ENCODE results near the gene NME4.
"Not testable (repeated sequence)": the region's sequence is repeated elsewhere in the genome, so short reads cannot be mapped to it uniquely, and the experiment has no call there.

Gene NME4

GRCh38 chr16:386641-387156 lies 10.3 kb upstream of the NME4 start:
- TF ChIP-seq, protein P1, sequence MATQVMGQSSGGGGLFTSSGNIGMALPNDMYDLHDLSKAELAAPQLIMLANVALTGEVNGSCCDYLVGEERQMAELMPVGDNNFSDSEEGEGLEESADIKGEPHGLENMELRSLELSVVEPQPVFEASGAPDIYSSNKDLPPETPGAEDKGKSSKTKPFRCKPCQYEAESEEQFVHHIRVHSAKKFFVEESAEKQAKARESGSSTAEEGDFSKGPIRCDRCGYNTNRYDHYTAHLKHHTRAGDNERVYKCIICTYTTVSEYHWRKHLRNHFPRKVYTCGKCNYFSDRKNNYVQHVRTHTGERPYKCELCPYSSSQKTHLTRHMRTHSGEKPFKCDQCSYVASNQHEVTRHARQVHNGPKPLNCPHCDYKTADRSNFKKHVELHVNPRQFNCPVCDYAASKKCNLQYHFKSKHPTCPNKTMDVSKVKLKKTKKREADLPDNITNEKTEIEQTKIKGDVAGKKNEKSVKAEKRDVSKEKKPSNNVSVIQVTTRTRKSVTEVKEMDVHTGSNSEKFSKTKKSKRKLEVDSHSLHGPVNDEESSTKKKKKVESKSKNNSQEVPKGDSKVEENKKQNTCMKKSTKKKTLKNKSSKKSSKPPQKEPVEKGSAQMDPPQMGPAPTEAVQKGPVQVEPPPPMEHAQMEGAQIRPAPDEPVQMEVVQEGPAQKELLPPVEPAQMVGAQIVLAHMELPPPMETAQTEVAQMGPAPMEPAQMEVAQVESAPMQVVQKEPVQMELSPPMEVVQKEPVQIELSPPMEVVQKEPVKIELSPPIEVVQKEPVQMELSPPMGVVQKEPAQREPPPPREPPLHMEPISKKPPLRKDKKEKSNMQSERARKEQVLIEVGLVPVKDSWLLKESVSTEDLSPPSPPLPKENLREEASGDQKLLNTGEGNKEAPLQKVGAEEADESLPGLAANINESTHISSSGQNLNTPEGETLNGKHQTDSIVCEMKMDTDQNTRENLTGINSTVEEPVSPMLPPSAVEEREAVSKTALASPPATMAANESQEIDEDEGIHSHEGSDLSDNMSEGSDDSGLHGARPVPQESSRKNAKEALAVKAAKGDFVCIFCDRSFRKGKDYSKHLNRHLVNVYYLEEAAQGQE (IDR thresholded peaks at IDR 0.05; ENCODE audit: insufficient replicate concordance, low read depth) = no peak
- TF ChIP-seq POLR2AphosphoS5 (IDR thresholded peaks at IDR 0.05; ENCODE audit: low read depth) (no peak), SPI1 (IDR thresholded peaks at IDR 0.05; ENCODE audit: borderline replicate concordance, low read depth) (no peak), GABPA (IDR thresholded peaks at IDR 0.05; ENCODE audit: low read depth) (no peak)
- TF ChIP-seq, protein P2, sequence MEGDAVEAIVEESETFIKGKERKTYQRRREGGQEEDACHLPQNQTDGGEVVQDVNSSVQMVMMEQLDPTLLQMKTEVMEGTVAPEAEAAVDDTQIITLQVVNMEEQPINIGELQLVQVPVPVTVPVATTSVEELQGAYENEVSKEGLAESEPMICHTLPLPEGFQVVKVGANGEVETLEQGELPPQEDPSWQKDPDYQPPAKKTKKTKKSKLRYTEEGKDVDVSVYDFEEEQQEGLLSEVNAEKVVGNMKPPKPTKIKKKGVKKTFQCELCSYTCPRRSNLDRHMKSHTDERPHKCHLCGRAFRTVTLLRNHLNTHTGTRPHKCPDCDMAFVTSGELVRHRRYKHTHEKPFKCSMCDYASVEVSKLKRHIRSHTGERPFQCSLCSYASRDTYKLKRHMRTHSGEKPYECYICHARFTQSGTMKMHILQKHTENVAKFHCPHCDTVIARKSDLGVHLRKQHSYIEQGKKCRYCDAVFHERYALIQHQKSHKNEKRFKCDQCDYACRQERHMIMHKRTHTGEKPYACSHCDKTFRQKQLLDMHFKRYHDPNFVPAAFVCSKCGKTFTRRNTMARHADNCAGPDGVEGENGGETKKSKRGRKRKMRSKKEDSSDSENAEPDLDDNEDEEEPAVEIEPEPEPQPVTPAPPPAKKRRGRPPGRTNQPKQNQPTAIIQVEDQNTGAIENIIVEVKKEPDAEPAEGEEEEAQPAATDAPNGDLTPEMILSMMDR (IDR thresholded peaks at IDR 0.05; ENCODE audit: insufficient read depth, low read length) = no peak
- H3K27ac ChIP-seq (replicated peaks) = no peak overlapping the region

GRCh38 chr16:387761-388666 lies 9.0 kb upstream of the NME4 start:
- H3K4me3 ChIP-seq (replicated peaks; ENCODE audit: insufficient read depth, low read length); DNase-seq (ENCODE audit: low read depth in 1 of 2, low spot score in 1 of 2); H3K27me3 ChIP-seq (ENCODE audit: insufficient read depth, poor library complexity, severe bottlenecking); H3K27ac ChIP-seq (replicated peaks): not testable (repeated sequence)

More at GRCh38 chr16:386641-387156, 10.3 kb upstream of the NME4 start:
- Histone ChIP-seq H3K27me3 (ENCODE audit: insufficient read depth, poor library complexity, severe bottlenecking) (no peaks in the 10 kb centered on the region), H3K4me3 (replicated peaks; ENCODE audit: insufficient read depth, low read length) (no peak overlapping the region)
- DNase-seq (ENCODE audit: low read depth in 1 of 2, low spot score in 1 of 2) = no peak

GRCh38 chr16:389352-389751 lies 7.6 kb upstream of the NME4 start:
- Histone ChIP-seq H3K27me3 (ENCODE audit: insufficient read depth, poor library complexity, severe bottlenecking) (no peaks in the 10 kb centered on the region), H3K4me3 (replicated peaks; ENCODE audit: insufficient read depth, low read length) (no peak overlapping the region), H3K27ac (replicated peaks) (no peak overlapping the region)
- no peak for DNase-seq (ENCODE audit: low read depth in 1 of 2, low spot score in 1 of 2)
- TF ChIP-seq, protein P2 (IDR thresholded peaks at IDR 0.05; ENCODE audit: insufficient read depth, low read length) = no peak
- TF ChIP-seq, protein P1 (IDR thresholded peaks at IDR 0.05; ENCODE audit: insufficient replicate concordance, low read depth) = no peak
- TF ChIP-seq GABPA (IDR thresholded peaks at IDR 0.05; ENCODE audit: low read depth) = no peak
- TF ChIP-seq SPI1 (IDR thresholded peaks at IDR 0.05; ENCODE audit: borderline replicate concordance, low read depth) = no peak
- TF ChIP-seq POLR2AphosphoS5 (IDR thresholded peaks at IDR 0.05; ENCODE audit: low read depth) = no peak

DNA sequence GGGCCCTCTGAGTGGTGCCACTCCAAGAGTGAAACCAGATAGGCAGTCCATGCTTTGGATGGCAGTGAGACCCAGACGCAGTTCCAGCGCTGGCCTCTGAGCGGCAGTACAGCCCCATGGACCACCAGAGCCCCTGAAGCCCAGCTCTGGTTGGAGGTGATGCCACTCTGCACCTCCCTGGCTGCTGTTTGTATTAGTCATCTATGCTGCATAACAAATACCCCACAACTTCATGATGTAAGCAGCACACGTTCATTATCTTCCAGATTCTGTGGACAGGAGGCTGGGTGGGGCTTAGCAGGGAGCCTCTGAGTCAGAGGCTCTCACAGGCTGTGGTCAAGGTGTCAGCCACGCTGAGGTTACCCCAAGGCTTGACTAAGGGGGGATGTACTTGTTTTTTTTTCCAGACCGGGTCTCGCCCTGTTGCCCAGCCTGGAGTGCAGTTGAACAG lies 5.1 kb upstream of the NME4 start:
- Histone ChIP-seq H3K27me3 (ENCODE audit: insufficient read depth, poor library complexity, severe bottlenecking) (no peaks in the 10 kb centered on the region), H3K27ac (replicated peaks) (no peak overlapping the region), H3K4me3 (replicated peaks; ENCODE audit: insufficient read depth, low read length) (no peak overlapping the region)
- no peak for TF ChIP-seq GABPA (IDR thresholded peaks at IDR 0.05; ENCODE audit: low read depth)
- TF ChIP-seq, protein P2 (IDR thresholded peaks at IDR 0.05; ENCODE audit: insufficient read depth, low read length) = peak; percentile 94
- DNase-seq (ENCODE audit: low read depth in 1 of 2, low spot score in 1 of 2) = peak; percentile 54 to 78

All from HL-60 (cell line).